GM23338 (cell line): ENCODE measurements around the gene KCTD2. TPM values are rescaled to one million over a fixed set of nuclear protein-coding genes. Genes with fewer than 3 reads are reported as not detected.
"Not testable (repeated sequence)": the region's sequence is repeated elsewhere in the genome, so short reads cannot be mapped to it uniquely, and the experiment has no call there.

Experiments used
- ATAC-seq: fragments of 200-7000 bp; cut with Tn5 transposase; 3 replicates; pipeline ENCODE4 v1.9.1; 2020
- DNase-seq: peaks from one replicate; pipeline ENCODE4 v3.0.0-alpha.2; 2015; ENCODE audit warnings: low spot score
- H2AFZ ChIP-seq: fragments of 200-600 bp; sonication (generic); 2 replicates; pipeline ENCODE4 v1.8.0; 2016; ENCODE audit warnings: antibody characterized with exemption, mild to moderate bottlenecking, moderate library complexity
- H3F3A ChIP-seq: fragments of 200-600 bp; sonication (generic); replicated peaks from 2 replicates; pipeline ENCODE4 v1.8.0; 2017; ENCODE audit warnings: antibody characterized with exemption, mixed run types, low read depth
- H3K27ac ChIP-seq: fragments of 200-600 bp; sonication (generic); 2 replicates; pipeline ENCODE4 v1.6.1; 2016; ENCODE audit warnings: low read depth
- H3K27me3 ChIP-seq: fragments of 200-600 bp; sonication (generic); 2 replicates; pipeline ENCODE4 v1.8.0; 2016; ENCODE audit warnings: mild to moderate bottlenecking, mixed run types, moderate library complexity; ENCODE audit not compliant: insufficient read depth
- H3K36me3 ChIP-seq: fragments of 200-600 bp; sonication (generic); 2 replicates; pipeline ENCODE4 v1.8.0; 2016; ENCODE audit warnings: mild to moderate bottlenecking; ENCODE audit not compliant: insufficient read depth
- H3K4me1 ChIP-seq: fragments of 200-600 bp; sonication (generic); 2 replicates; pipeline ENCODE4 v1.8.0; 2016; ENCODE audit warnings: mild to moderate bottlenecking, moderate library complexity; ENCODE audit not compliant: insufficient read depth
- H3K4me2 ChIP-seq: fragments of 200-600 bp; sonication (generic); 2 replicates; pipeline ENCODE4 v1.7.1; 2017; ENCODE audit warnings: mixed run types
- H3K4me3 ChIP-seq: fragments of 200-600 bp; sonication (generic); 2 replicates; pipeline ENCODE4 v1.6.1; 2016; ENCODE audit warnings: mixed run types
- H3K79me2 ChIP-seq: fragments of 200-600 bp; sonication (generic); replicated peaks from 2 replicates; pipeline ENCODE4 v1.8.0; 2017; ENCODE audit warnings: mild to moderate bottlenecking; ENCODE audit not compliant: insufficient read depth
- H3K9me2 ChIP-seq: fragments of 200-600 bp; sonication (generic); 2 replicates; pipeline ENCODE4 v1.8.0; 2017; ENCODE audit not compliant: insufficient read depth
- H4K20me1 ChIP-seq: fragments of 200-600 bp; sonication (generic); replicated peaks from 2 replicates; pipeline ENCODE4 v1.8.0; 2017; ENCODE audit warnings: mild to moderate bottlenecking; ENCODE audit not compliant: insufficient read depth
- H3K27ac Mint-ChIP-seq: 2 replicates; pipeline ENCODE4 v1.8.0; 2020; ENCODE audit warnings: inconsistent platforms, mild to moderate bottlenecking, moderate library complexity, mixed read lengths
- H3K27me3 Mint-ChIP-seq: 3 replicates; pipeline ENCODE4 v1.8.0; 2022; ENCODE audit warnings: low read depth, mild to moderate bottlenecking, moderate library complexity, mixed read lengths, inconsistent platforms; ENCODE audit not compliant: insufficient read depth, poor library complexity
- H3K36me3 Mint-ChIP-seq: 3 replicates; pipeline ENCODE4 v1.8.0; 2021; ENCODE audit warnings: low read depth, mild to moderate bottlenecking, inconsistent platforms, moderate library complexity, mixed read lengths
- H3K4me1 Mint-ChIP-seq: 3 replicates; pipeline ENCODE4 v1.8.0; 2020; ENCODE audit warnings: mild to moderate bottlenecking, inconsistent platforms, mixed read lengths
- H3K4me3 Mint-ChIP-seq: 3 replicates; pipeline ENCODE4 v1.8.0; 2021; ENCODE audit warnings: moderate library complexity, mild to moderate bottlenecking, inconsistent platforms, mixed read lengths
- H3K9me3 Mint-ChIP-seq: 3 replicates; pipeline ENCODE4 v1.8.0; 2020; ENCODE audit warnings: moderate library complexity, mild to moderate bottlenecking, inconsistent platforms, mixed read lengths
- CREB1 ChIP-seq: fragments of 250-450 bp; sonication (Bioruptor Pico); IDR thresholded peaks from 2 replicates; pipeline ENCODE4 v1.5.0; 2020; ENCODE audit warnings: low read depth, mild to moderate bottlenecking, moderate library complexity
- ETS1 ChIP-seq: IDR thresholded peaks from 2 replicates; pipeline ENCODE4 v1.6.1; 2016; ENCODE audit warnings: antibody characterized with exemption
- EZH2 ChIP-seq: fragments of 200-600 bp; sonication (generic); IDR thresholded peaks from one replicate; pipeline ENCODE4 v1.8.0; 2017; ENCODE audit warnings: antibody characterized with exemption, mild to moderate bottlenecking, low read depth; ENCODE audit not compliant: unreplicated experiment
- JUNB ChIP-seq: IDR thresholded peaks from one replicate; pipeline ENCODE4 v1.6.1; 2016; ENCODE audit warnings: antibody characterized with exemption; ENCODE audit not compliant: unreplicated experiment
- NANOG ChIP-seq: IDR thresholded peaks from 2 replicates; pipeline ENCODE4 v1.6.1; 2016; ENCODE audit warnings: antibody characterized with exemption, borderline replicate concordance
- STAT1 ChIP-seq: IDR thresholded peaks from one replicate; pipeline ENCODE4 v1.6.1; 2016; ENCODE audit warnings: antibody characterized with exemption; ENCODE audit not compliant: unreplicated experiment
- ZNF114 ChIP-seq: fragments of 250-450 bp; sonication (Bioruptor Pico); IDR thresholded peaks from 2 replicates; pipeline ENCODE4 v1.5.0; 2020; ENCODE audit warnings: mild to moderate bottlenecking, moderate library complexity
- ZNF331 ChIP-seq: fragments of 250-450 bp; sonication (Bioruptor Pico); IDR thresholded peaks from 2 replicates; pipeline ENCODE4 v1.5.0; 2020; ENCODE audit warnings: low read depth, mild to moderate bottlenecking, moderate library complexity
- ZNF462 ChIP-seq: fragments of 250-450 bp; sonication (Bioruptor Pico); IDR thresholded peaks from 2 replicates; pipeline ENCODE4 v1.5.0; 2020; ENCODE audit warnings: mild to moderate bottlenecking, moderate library complexity
- polyA plus RNA-seq: library from polyadenylated mRNA; unstranded; fragments of >200 nt; fragmentation: Nextera tagmentation; extraction: Ambion mirVana; gene quantifications from 2 replicates; pipeline ENCODE4 v1.2.1, GENCODE V29; 2016
- total RNA-seq: library from RNA; depleted of rRNA; stranded (reverse); fragments of >200 nt; shearing (Covaris generic); gene quantifications from 2 replicates; pipeline ENCODE4 v1.2.3, GENCODE V29; 2014

Gene KCTD2
- total and polyA plus RNA-seq, 2 experiments from 2014 or later: 7.4 to 30.0 TPM

DNA sequence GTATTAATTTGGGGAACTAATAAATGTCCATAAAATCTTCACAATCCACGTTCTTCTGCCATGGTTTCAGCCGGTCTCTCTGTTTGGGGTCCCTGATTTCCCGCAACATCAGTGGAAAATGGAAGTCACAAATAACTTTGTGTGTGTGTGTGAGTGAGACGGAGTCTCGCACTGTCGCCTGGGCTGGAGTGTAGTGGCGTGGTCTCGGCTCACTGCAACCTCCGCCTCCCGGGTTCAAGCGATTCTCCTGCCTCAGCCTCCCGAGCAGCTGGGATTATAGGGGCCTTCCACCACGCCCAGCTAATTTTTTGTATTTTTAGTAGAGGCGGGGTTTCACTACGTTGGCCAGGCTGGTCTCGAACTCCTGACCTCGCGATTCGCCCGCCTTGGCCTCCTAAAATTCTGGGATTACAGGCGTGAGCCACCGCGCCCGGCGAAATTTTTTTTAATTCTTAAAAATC is 1.0 kb upstream of the KCTD2 start:
- H2AFZ ChIP-seq: peak overlapping the region; percentile 40; the same call in 1 of the 2 replicates
- peaks cover 40% of the 10 kb centered on the region for H3K4me1 ChIP-seq
- not testable (repeated sequence) for H3K27me3 ChIP-seq, H3K9me2 ChIP-seq, DNase-seq, H3K9me3 Mint-ChIP-seq
- Mint-ChIP-seq H3K27me3 (peaks cover 14% of the 10 kb centered on the region), H3K4me3 (peak overlapping the region; percentile 85), H3K27ac (peak overlapping the region; percentile 93), H3K36me3 (peaks cover 44% of the 10 kb centered on the region), H3K4me1 (peaks cover 47% of the 10 kb centered on the region)
- peak; percentile 1 for ATAC-seq
- H3F3A ChIP-seq: peaks cover 44% of the 10 kb centered on the region
- peaks cover 18% of the 10 kb centered on the region for H4K20me1 ChIP-seq
- peak overlapping the region; percentile 100 for H3K4me3 ChIP-seq
- 0 out of 2 replicates have a peak, but pooled peaks cover 14% of the 10 kb centered on the region for H3K36me3 ChIP-seq
- H3K79me2 ChIP-seq: peaks cover 68% of the 10 kb centered on the region
- peak overlapping the region; percentile 95 for H3K27ac ChIP-seq
- peak overlapping the region; percentile 88 for H3K4me2 ChIP-seq

- Histone ChIP-seq H4K20me1 (peaks cover 18% of the 10 kb centered on the region), H2AFZ (no peak overlapping the region), H3K36me3 (0 out of 2 replicates have a peak, but pooled peaks cover 12% of the 10 kb centered on the region), H3K79me2 (peaks cover 62% of the 10 kb centered on the region), H3F3A (peaks cover 31% of the 10 kb centered on the region), H3K4me2 (peak overlapping the region; percentile 100), H3K27me3 (no peaks in the 10 kb centered on the region), H3K4me1 (peaks cover 29% of the 10 kb centered on the region), H3K9me2 (no peaks in the 10 kb centered on the region), H3K27ac (0 out of 2 replicates have a peak overlapping the region, but pooled peaks have one; percentile 53), H3K4me3 (peak overlapping the region; percentile 100)
- H3K36me3 Mint-ChIP-seq: peaks cover 44% of the 10 kb centered on the region
- H3K27ac Mint-ChIP-seq: peak overlapping the region; percentile 73
- peaks cover 33% of the 10 kb centered on the region for H3K4me1 Mint-ChIP-seq
- H3K9me3 Mint-ChIP-seq: no peaks in the 10 kb centered on the region
- peak overlapping the region; percentile 97 for H3K4me3 Mint-ChIP-seq
- peaks cover 14% of the 10 kb centered on the region for H3K27me3 Mint-ChIP-seq
- ATAC-seq (peak; percentile 3; the same call in 2 of the 3 replicates), DNase-seq (peak; percentile 30)
- no peak for TF ChIP-seq EZH2
- TF ChIP-seq ZNF331: no peak
- TF ChIP-seq JUNB: no peak
- no peak for TF ChIP-seq ZNF462 (CRISPR knock-in tag)
- no peak for TF ChIP-seq ETS1
- TF ChIP-seq CREB1 (CRISPR knock-in tag): no peak
- TF ChIP-seq STAT1: no peak
- TF ChIP-seq ZNF114 (CRISPR knock-in tag): no peak
- TF ChIP-seq NANOG: no peak
Measured at GRCh38 chr17:75047398-75048098, 523 bp downstream of the KCTD2 start.
